ENCODE data around the gene REN. TPM values are rescaled to one million over a fixed set of nuclear protein-coding genes. Genes with fewer than 3 reads are reported as not detected.
A peak's percentile ranks its signal among the peaks of the same experiment; 100 is the strongest.

The REN gene
- total and polyA plus RNA-seq, 2 of the 13 experiments (the other 11 are each of a cell fraction or from before 2014, with no cell fraction given), result not detected

- peaks cover 0 to 2% of the 10 kb centered on the region in 2 experiments; a peak in 1 of 5 replicates for H3K36me3 ChIP-seq (replicated peaks in 1 of 2; ENCODE audit: control insufficient read depth in 1 of 2, insufficient read depth in 2 of 2, low read length in 2 of 2)
- H3K4me1 ChIP-seq (ENCODE audit: insufficient read depth, low read length), result peaks cover 71% of the 10 kb centered on the region
- H3K9ac ChIP-seq (ENCODE audit: insufficient read depth, low read depth, low read length), result no peak overlapping the region
- no TSS peak for BruUV-seq (replicated peaks)
- intact Hi-C loops (cut with micrococcal nuclease; ENCODE audit: unreplicated experiment), result loop anchor here (10.0 kb wide), 1 partner anchor 361 kb away; no protein-coding TSS in a partner anchor
- H3K9me3 ChIP-seq (ENCODE audit: low read length), result no peaks in the 10 kb centered on the region
- FAIRE-seq, result peak; percentile 15
- WGBS (ENCODE audit: low lambda C conversion rate), result 62% methylated on average over 14 of the region's 14 CpGs
- H3K4me3 ChIP-seq (replicated peaks in 1 of 3; ENCODE audit: insufficient read depth in 1 of 3, low read depth in 2 of 3, low read length in 3 of 3), result no peak overlapping the region
- H3K27ac ChIP-seq (ENCODE audit: extremely low read length, insufficient read depth, low read length), result peak overlapping the region; percentile 68
- no peaks in the 10 kb centered on the region for H3K79me2 ChIP-seq (ENCODE audit: insufficient read depth, low read length)
- ChIA-PET POLR2A (interaction anchor here (1.8 to 2.2 kb wide), 2 partner anchors 8 to 14 kb away, joined by 8 to 25 read pairs; partner anchors contain the start of gene ETNK2), CTCF (ENCODE audit: low intra/inter-chr PET ratio, low total read pairs) (no interaction called here)
- no peak for ATAC-seq
- no peaks in the 10 kb centered on the region for H3K27me3 ChIP-seq (ENCODE audit: control insufficient read depth in 1 of 2, insufficient read depth in 2 of 2, low read length in 2 of 2)
- DNase-seq (ENCODE audit: low spot score), result no peak
- no peak overlapping the region for H2AFZ ChIP-seq (ENCODE audit: low read length)
- H4K20me1 ChIP-seq (ENCODE audit: insufficient read depth, low read length), result no peaks in the 10 kb centered on the region
- in situ Hi-C loops (cut with HindIII; ENCODE audit: extremely low pct_ligation_motif_present, low pct_unique_long_range_greater_than_20kb), result no loop called here
- H3K4me2 ChIP-seq (ENCODE audit: low read depth, low read length), result 0 out of 2 replicates have a peak overlapping the region, but pooled peaks have one; percentile 6
- TF ChIP-seq TFDP2 (CRISPR knock-in tag; IDR thresholded peaks at IDR 0.05) (no peak), ZBTB33 (CRISPR knock-in tag; IDR thresholded peaks at IDR 0.05) (peak; percentile 83)
Measured at GRCh38 chr1:204143276-204144041, 22.7 kb downstream of the REN start.

All from HepG2 (cell line).